HFFc6 (cell line): ENCODE data around the gene MAP4K4. TPM values are rescaled to one million over a fixed set of nuclear protein-coding genes. Genes with fewer than 3 reads are reported as not detected.

Source experiments
- DNase-seq: peaks from one replicate; pipeline ENCODE4 v3.0.0-alpha.2; 2018
- H3K27ac Mint-ChIP-seq: 2 replicates; pipeline ENCODE4 v1.8.0; 2020; ENCODE audit warnings: mild to moderate bottlenecking, mixed read lengths
- H3K27me3 Mint-ChIP-seq: 2 replicates; pipeline ENCODE4 v1.8.0; 2021; ENCODE audit warnings: mild to moderate bottlenecking, moderate library complexity, mixed read lengths; ENCODE audit not compliant: insufficient read depth
- H3K36me3 Mint-ChIP-seq: 2 replicates; pipeline ENCODE4 v1.8.0; 2021; ENCODE audit warnings: low read depth, mixed read lengths
- H3K4me1 Mint-ChIP-seq: 2 replicates; pipeline ENCODE4 v1.8.0; 2020; ENCODE audit warnings: low read depth, mixed read lengths
- H3K4me3 Mint-ChIP-seq: 2 replicates; pipeline ENCODE4 v1.8.0; 2020; ENCODE audit warnings: mild to moderate bottlenecking, moderate library complexity, mixed read lengths
- H3K9me3 Mint-ChIP-seq: 2 replicates; pipeline ENCODE4 v1.8.0; 2020; ENCODE audit warnings: mild to moderate bottlenecking, mixed read lengths
- total RNA-seq, 6 experiments: library from RNA; stranded (reverse); fragmentation: NEBNext Ultra II Directional; extraction: Animal tissue kit (Norgen Biotek cat#: 25700); gene quantifications; 2 replicates in 1 of 6; 3 replicates in 5 of 6; pipeline ENCODE4 v1.2.3, GENCODE V29; 2021
- TF ChIP-seq, protein P1 (sequence below): fragments of 200-600 bp; sonication (generic); IDR thresholded peaks from 2 replicates; pipeline ENCODE4 v1.5.0; 2021; ENCODE audit warnings: antibody characterized with exemption, mild to moderate bottlenecking

The MAP4K4 gene
- total RNA-seq, 6 experiments from 2014 or later: 103 to 124 (median 121) TPM

DNA sequence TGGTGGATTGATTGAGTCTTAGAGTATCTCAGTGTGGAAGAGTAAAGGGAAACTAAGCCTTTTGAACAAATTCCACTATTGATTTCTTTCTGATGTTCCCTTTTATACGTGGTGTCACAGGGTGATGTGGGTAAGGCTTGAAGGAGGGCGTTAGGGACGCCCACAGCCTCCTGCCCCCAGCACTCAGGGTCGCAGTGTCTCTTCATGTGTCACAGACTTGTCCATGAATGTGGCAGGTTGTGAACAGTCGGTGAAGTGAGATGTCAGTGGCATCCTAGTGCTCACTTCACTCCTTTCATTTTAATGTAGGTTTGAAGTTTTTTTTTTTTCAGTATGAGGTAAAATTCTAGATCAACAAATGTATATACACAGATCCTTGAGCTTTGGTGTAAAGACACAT is 171.0 kb downstream of the MAP4K4 start:
- TF ChIP-seq, protein P1, sequence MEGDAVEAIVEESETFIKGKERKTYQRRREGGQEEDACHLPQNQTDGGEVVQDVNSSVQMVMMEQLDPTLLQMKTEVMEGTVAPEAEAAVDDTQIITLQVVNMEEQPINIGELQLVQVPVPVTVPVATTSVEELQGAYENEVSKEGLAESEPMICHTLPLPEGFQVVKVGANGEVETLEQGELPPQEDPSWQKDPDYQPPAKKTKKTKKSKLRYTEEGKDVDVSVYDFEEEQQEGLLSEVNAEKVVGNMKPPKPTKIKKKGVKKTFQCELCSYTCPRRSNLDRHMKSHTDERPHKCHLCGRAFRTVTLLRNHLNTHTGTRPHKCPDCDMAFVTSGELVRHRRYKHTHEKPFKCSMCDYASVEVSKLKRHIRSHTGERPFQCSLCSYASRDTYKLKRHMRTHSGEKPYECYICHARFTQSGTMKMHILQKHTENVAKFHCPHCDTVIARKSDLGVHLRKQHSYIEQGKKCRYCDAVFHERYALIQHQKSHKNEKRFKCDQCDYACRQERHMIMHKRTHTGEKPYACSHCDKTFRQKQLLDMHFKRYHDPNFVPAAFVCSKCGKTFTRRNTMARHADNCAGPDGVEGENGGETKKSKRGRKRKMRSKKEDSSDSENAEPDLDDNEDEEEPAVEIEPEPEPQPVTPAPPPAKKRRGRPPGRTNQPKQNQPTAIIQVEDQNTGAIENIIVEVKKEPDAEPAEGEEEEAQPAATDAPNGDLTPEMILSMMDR: no peak

DNA sequence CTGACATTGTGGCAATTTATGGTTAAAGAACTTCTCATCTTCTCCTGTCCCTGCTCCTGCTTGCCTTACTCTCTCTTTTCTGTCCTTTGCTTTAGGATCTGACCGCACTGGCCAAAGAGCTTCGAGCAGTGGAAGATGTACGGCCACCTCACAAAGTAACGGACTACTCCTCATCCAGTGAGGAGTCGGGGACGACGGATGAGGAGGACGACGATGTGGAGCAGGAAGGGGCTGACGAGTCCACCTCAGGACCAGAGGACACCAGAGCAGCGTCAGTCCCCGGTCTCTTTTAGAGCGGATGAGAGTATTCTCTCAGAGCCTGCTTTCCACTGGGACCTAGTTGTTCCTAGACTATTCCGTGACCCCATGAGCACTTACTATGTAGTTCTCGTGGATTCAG is 172.0 kb downstream of the MAP4K4 start:
- Mint-ChIP-seq H3K27me3 (peaks cover 4% of the 10 kb centered on the region), H3K9me3 (no peaks in the 10 kb centered on the region), H3K4me1 (no peaks in the 10 kb centered on the region; the same call in 1 of the 2 replicates), H3K36me3 (peaks cover 49% of the 10 kb centered on the region), H3K27ac (no peak overlapping the region; the same call in 1 of the 2 replicates), H3K4me3 (no peak overlapping the region)
- TF ChIP-seq, protein P1: no peak
- no peak for DNase-seq

More for the DNA sequence above, 171.0 kb downstream of the MAP4K4 start:
- Mint-ChIP-seq H3K9me3 (no peaks in the 10 kb centered on the region), H3K27me3 (peaks cover 4% of the 10 kb centered on the region), H3K36me3 (peaks cover 44% of the 10 kb centered on the region), H3K4me3 (no peak overlapping the region), H3K27ac (no peak overlapping the region; the same call in 1 of the 2 replicates), H3K4me1 (no peaks in the 10 kb centered on the region; the same call in 1 of the 2 replicates)
- no peak for DNase-seq

DNA sequence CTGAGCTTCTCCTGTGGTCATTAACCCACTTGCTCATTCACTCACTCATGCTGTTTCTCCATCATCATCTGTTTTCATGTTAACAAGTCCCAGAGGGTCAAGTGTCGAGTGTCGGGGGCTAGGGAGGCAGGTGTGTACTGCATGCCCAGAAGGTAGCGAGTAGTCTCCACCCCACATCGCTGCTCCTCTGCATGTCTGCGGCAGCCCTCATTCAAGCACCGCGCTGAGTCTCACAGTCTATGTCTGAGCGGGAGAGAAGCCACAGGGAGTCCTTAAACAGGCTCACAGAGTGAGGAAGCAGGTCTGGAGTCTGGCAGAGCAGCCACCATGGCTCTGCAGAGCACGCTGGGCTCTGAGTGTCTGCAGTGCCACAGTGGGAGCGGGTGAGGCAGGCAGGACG is 172.9 kb downstream of the MAP4K4 start:
- Mint-ChIP-seq H3K9me3 (no peaks in the 10 kb centered on the region), H3K4me3 (no peak overlapping the region), H3K36me3 (peaks cover 51% of the 10 kb centered on the region), H3K4me1 (no peaks in the 10 kb centered on the region; the same call in 1 of the 2 replicates), H3K27ac (no peak overlapping the region), H3K27me3 (peaks cover 4% of the 10 kb centered on the region)
- no peak for DNase-seq
- TF ChIP-seq, protein P1: no peak

DNA sequence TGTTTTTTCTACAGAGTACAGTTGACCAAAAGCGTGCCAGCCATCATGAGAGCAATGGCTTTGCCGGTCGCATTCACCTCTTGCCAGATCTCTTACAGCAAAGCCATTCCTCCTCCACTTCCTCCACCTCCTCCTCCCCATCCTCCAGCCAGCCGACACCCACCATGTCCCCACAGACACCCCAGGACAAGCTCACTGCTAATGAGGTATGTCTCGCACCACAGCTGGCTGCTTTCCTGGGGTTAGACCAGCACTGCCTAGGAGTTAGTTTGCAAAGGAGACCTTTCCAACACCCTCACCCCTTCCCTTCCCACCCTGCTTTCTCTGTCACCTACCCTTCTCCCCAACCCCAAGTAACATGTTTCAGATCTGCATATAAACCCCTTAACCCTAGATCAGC is 174.0 kb downstream of the MAP4K4 start:
- no peak overlapping the region for H3K4me3 Mint-ChIP-seq
- peaks cover 57% of the 10 kb centered on the region for H3K36me3 Mint-ChIP-seq
- TF ChIP-seq, protein P1: no peak
- no peaks in the 10 kb centered on the region; the same call in 1 of the 2 replicates for H3K4me1 Mint-ChIP-seq
- DNase-seq: no peak
- H3K9me3 Mint-ChIP-seq: no peaks in the 10 kb centered on the region
- peaks cover 4% of the 10 kb centered on the region for H3K27me3 Mint-ChIP-seq
- H3K27ac Mint-ChIP-seq: no peak overlapping the region

DNA sequence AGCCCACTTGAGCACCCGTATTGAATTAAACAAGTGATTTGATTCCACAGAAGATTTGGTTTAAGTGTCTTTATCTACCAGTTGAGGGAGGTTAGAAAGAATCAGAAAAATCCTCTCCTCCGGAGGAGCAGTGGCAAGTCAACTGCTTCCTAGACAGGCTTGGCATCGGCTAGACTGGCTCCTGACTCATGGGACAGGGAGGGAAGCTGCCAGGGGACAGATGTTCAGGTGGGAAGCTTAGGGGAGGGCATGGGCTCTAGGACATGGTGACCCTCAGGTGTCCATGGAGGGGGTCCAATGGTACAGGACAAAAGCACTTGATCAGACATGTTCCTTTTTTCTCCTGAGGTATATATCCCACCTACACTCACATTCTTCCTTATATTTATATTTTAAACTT is 175.0 kb downstream of the MAP4K4 start:
- Mint-ChIP-seq H3K27me3 (peaks cover 4% of the 10 kb centered on the region), H3K9me3 (no peaks in the 10 kb centered on the region), H3K36me3 (peaks cover 65% of the 10 kb centered on the region), H3K4me1 (no peaks in the 10 kb centered on the region; the same call in 1 of the 2 replicates), H3K4me3 (no peak overlapping the region), H3K27ac (peak overlapping the region; percentile 29; the same call in 1 of the 2 replicates)
- TF ChIP-seq, protein P1: no peak
- no peak for DNase-seq

DNA sequence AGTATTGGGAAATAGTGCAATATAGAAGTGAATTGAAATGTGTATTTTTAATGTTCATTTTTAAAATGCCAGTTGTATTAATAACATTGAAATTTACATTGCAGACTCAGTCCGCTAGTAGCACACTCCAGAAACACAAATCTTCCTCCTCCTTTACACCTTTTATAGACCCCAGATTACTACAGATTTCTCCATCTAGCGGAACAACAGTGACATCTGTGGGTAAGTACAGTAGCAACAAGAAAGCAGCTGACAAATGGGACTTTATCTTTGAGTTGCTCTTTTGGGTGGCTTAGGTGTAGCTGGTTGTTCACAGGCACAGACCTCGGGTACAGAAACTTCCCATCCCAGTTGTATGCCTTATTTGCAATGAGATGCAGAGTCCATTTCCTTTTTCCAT is 176.0 kb downstream of the MAP4K4 start:
- no peaks in the 10 kb centered on the region; the same call in 1 of the 2 replicates for H3K4me1 Mint-ChIP-seq
- H3K9me3 Mint-ChIP-seq: no peaks in the 10 kb centered on the region
- H3K36me3 Mint-ChIP-seq: peaks cover 60% of the 10 kb centered on the region
- H3K27ac Mint-ChIP-seq: no peak overlapping the region
- peaks cover 4% of the 10 kb centered on the region; the same call in 1 of the 2 replicates for H3K27me3 Mint-ChIP-seq
- H3K4me3 Mint-ChIP-seq: no peak overlapping the region
- TF ChIP-seq, protein P1: peak; percentile 46; the same call in 1 of the 2 replicates
- DNase-seq: peak; percentile 14
